Mucosa of descending colon (tissue), 3 donors: ENCODE results near the gene VPS37C. TPM values are rescaled to one million over a fixed set of nuclear protein-coding genes. Genes with fewer than 3 reads are reported as not detected.
A peak's percentile ranks its signal among the peaks of the same experiment; 100 is the strongest.

Experiments
- ATAC-seq: fragments of 200-7000 bp; cut with Tn5 transposase; one replicate; pipeline ENCODE4 v1.9.1; 2020; ENCODE audit warnings: mild to moderate bottlenecking, moderate library complexity
- DNase-seq, 3 donors: peaks; one replicate each; pipeline ENCODE4 v3.0.0-alpha.2; 2020
- H3K36me3 ChIP-seq: fragments of 200-600 bp; one replicate; pipeline ENCODE4 v1.8.0; 2021; ENCODE audit warnings: low read depth, mild to moderate bottlenecking
- H3K4me1 ChIP-seq: fragments of 200-600 bp; one replicate; pipeline ENCODE4 v1.8.0; 2021; ENCODE audit warnings: low read depth, mild to moderate bottlenecking
- H3K4me3 ChIP-seq: fragments of 200-600 bp; one replicate; pipeline ENCODE4 v1.8.0; 2021; ENCODE audit warnings: mild to moderate bottlenecking
- H3K9me3 ChIP-seq: fragments of 200-600 bp; one replicate; pipeline ENCODE4 v1.8.0; 2021; ENCODE audit warnings: mild to moderate bottlenecking
- CTCF ChIP-seq: fragments of 200-600 bp; IDR thresholded peaks from one replicate; pipeline ENCODE4 v1.8.0; 2022; ENCODE audit warnings: antibody characterized with exemption, mild to moderate bottlenecking
- intact Hi-C, 2 donors: fragments of 100-400 bp; cut with DNase I in 1 of 2; cut with micrococcal nuclease in 1 of 2; formaldehyde crosslinking; loops; one replicate each; pipeline versions ENCODE4 v1.11.0 to v1.11.1; 2022; cut with DNase I, micrococcal nuclease
- total RNA-seq, 3 donors: library from RNA; stranded (reverse); fragmentation: NEBNext Ultra II Directional in 2 of 3; extraction: Animal tissue kit (Norgen Biotek cat#: 25700) in 2 of 3; gene quantifications; one replicate each; pipeline versions ENCODE4 v1.2.1 to v1.2.4, GENCODE V29; 2021 to 2023
- donor health status: DM: no; HTN: no; CAD: no; lungs with moderate emphysema.
- donor health status: DM: no; HTN: no; CAD: no.
- donor health status: DM: no; HTN: yes; CAD: no.

Gene VPS37C
- total RNA-seq, 3 donors from 2014 or later: 28.5 to 30.8 (median 28.5) TPM

DNA sequence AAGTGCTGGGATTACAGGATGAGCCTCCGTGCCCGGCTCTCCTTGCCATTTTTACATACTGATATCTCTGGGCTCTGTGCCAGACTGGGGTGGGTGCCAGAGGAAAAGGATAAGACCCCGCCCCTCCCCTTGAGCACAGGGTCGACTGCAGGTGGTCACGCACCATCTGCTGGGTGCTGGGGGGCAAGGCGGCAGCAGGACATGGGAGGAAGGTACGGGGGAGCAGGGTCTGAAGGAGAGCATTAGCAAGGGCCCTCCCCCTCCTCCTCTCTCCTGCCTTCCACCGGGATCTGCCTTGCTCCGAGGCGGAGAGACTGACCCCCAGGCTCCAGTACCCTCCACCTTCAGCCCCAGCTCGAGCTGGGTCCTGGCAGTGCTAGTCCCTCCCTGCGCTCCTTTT is 32.4 kb upstream of the VPS37C start:
- TF ChIP-seq CTCF: no peak
- no peaks in the 10 kb centered on the region for H3K36me3 ChIP-seq
- no peaks in the 10 kb centered on the region for H3K4me1 ChIP-seq
- DNase-seq (no peak), ATAC-seq (no peak)
- H3K9me3 ChIP-seq: no peaks in the 10 kb centered on the region
- intact Hi-C loops: no loop called here
- H3K4me3 ChIP-seq: no peak overlapping the region

- Histone ChIP-seq H3K36me3 (no peaks in the 10 kb centered on the region), H3K4me3 (no peak overlapping the region), H3K4me1 (no peaks in the 10 kb centered on the region), H3K9me3 (no peaks in the 10 kb centered on the region)
- no peak for DNase-seq
- TF ChIP-seq CTCF: no peak
- intact Hi-C loops: loop anchor here in 1 of 2 donors (10.0 kb wide), 2 partner anchors 65 to 355 kb away; no protein-coding TSS in a partner anchor
- no peak for ATAC-seq
Observed at GRCh38 chr11:61189933-61190332, 28.7 kb upstream of the VPS37C start.

GRCh38 chr11:61187505-61188130 is 26.4 kb upstream of the VPS37C start:
- H3K36me3 ChIP-seq: no peaks in the 10 kb centered on the region
- intact Hi-C loops: loop anchor here in 1 of 2 donors (10.0 kb wide), 2 partner anchors 63 to 353 kb away; no protein-coding TSS in a partner anchor
- ATAC-seq (peak; percentile 82), DNase-seq (peak in 2 of 3 donors; percentile 65 to 92)
- H3K4me1 ChIP-seq: no peaks in the 10 kb centered on the region
- no peak overlapping the region for H3K4me3 ChIP-seq
- no peaks in the 10 kb centered on the region for H3K9me3 ChIP-seq
- TF ChIP-seq CTCF: peak; percentile 88

GRCh38 chr11:61186504-61186903 is 25.3 kb upstream of the VPS37C start:
- Histone ChIP-seq H3K9me3 (no peaks in the 10 kb centered on the region), H3K4me1 (no peaks in the 10 kb centered on the region), H3K4me3 (no peak overlapping the region), H3K36me3 (no peaks in the 10 kb centered on the region)
- DNase-seq: no peak
- ATAC-seq: no peak
- intact Hi-C loops: loop anchor here in 1 of 2 donors (10.0 kb wide), 2 partner anchors 62 to 352 kb away; no protein-coding TSS in a partner anchor
- no peak for TF ChIP-seq CTCF

DNA sequence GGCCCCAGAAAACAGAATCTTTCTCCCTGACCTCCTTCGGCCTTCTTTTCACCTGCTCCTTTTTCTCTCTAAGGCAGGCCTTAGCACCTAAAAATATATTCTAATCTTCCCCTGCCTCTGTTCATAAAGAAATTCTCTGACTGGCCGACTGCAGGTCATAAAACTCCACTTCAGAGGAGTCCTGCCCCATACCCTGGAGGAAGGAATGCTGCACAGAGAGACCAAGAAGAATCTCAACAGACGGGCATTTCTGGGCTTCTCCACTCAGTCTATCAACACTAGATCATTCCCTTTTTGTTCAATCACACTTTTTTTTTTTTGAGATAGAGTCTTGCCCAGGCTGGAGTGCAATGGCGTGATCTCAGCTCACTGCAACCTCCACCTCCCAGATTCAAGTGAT is 22.4 kb upstream of the VPS37C start:
- intact Hi-C loops: loop anchor here in 1 of 2 donors (10.0 kb wide), 2 partner anchors 59 to 349 kb away; no protein-coding TSS in a partner anchor
- H3K4me1 ChIP-seq: no peaks in the 10 kb centered on the region
- no peaks in the 10 kb centered on the region for H3K9me3 ChIP-seq
- DNase-seq (no peak), ATAC-seq (no peak)
- H3K4me3 ChIP-seq: no peak overlapping the region
- no peaks in the 10 kb centered on the region for H3K36me3 ChIP-seq
- TF ChIP-seq CTCF: no peak
